ENCODE measurements around the gene NTN5. TPM values are rescaled to one million over a fixed set of nuclear protein-coding genes. Genes with fewer than 3 reads are reported as not detected.

NTN5 gene
- total and polyA plus RNA-seq, 10 of the 15 experiments (the other 5 are each of a cell fraction or from before 2014, with no cell fraction given) = 0.07 to 0.22 TPM; not detected in 8

- TF ChIP-seq SP1 (IDR thresholded peaks at IDR 0.05; ENCODE audit: low read depth, low read length) = peak; percentile 99
- TF ChIP-seq JUND (IDR thresholded peaks at IDR 0.05; ENCODE audit: low read depth, low read length) = no peak
- TF ChIP-seq, protein P1, sequence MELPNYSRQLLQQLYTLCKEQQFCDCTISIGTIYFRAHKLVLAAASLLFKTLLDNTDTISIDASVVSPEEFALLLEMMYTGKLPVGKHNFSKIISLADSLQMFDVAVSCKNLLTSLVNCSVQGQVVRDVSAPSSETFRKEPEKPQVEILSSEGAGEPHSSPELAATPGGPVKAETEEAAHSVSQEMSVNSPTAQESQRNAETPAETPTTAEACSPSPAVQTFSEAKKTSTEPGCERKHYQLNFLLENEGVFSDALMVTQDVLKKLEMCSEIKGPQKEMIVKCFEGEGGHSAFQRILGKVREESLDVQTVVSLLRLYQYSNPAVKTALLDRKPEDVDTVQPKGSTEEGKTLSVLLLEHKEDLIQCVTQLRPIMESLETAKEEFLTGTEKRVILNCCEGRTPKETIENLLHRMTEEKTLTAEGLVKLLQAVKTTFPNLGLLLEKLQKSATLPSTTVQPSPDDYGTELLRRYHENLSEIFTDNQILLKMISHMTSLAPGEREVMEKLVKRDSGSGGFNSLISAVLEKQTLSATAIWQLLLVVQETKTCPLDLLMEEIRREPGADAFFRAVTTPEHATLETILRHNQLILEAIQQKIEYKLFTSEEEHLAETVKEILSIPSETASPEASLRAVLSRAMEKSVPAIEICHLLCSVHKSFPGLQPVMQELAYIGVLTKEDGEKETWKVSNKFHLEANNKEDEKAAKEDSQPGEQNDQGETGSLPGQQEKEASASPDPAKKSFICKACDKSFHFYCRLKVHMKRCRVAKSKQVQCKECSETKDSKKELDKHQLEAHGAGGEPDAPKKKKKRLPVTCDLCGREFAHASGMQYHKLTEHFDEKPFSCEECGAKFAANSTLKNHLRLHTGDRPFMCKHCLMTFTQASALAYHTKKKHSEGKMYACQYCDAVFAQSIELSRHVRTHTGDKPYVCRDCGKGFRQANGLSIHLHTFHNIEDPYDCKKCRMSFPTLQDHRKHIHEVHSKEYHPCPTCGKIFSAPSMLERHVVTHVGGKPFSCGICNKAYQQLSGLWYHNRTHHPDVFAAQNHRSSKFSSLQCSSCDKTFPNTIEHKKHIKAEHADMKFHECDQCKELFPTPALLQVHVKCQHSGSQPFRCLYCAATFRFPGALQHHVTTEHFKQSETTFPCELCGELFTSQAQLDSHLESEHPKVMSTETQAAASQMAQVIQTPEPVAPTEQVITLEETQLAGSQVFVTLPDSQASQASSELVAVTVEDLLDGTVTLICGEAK (IDR thresholded peaks at IDR 0.05; ENCODE audit: borderline replicate concordance) = peak; percentile 62; the same call in 1 of the 2 replicates
- TF ChIP-seq YBX1 (IDR thresholded peaks at IDR 0.05) = no peak
- TF ChIP-seq FOXK2 (IDR thresholded peaks at IDR 0.05) = no peak
- TF ChIP-seq E2F4 (IDR thresholded peaks at IDR 0.05; ENCODE audit: low read depth, low read length) = peak; percentile 100
- TF ChIP-seq, protein P2, sequence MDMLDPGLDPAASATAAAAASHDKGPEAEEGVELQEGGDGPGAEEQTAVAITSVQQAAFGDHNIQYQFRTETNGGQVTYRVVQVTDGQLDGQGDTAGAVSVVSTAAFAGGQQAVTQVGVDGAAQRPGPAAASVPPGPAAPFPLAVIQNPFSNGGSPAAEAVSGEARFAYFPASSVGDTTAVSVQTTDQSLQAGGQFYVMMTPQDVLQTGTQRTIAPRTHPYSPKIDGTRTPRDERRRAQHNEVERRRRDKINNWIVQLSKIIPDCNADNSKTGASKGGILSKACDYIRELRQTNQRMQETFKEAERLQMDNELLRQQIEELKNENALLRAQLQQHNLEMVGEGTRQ (IDR thresholded peaks at IDR 0.05; ENCODE audit: borderline replicate concordance, low read depth, low read length) = peak; percentile 30; the same call in 1 of the 2 replicates
- TF ChIP-seq SRF (IDR thresholded peaks at IDR 0.05; ENCODE audit: low read depth in 2 of 2, low read length in 2 of 2) = 0 out of 4 replicates have a peak, but pooled peaks of 1 of the 2 experiments have one; percentile 26
- TF ChIP-seq WRNIP1 (IDR thresholded peaks at IDR 0.05; ENCODE audit: borderline replicate concordance, low read depth, low read length) = no peak
- no peak for TF ChIP-seq SMC3 (IDR thresholded peaks at IDR 0.05; ENCODE audit: borderline replicate concordance, low read length)
- no peak for TF ChIP-seq CHD1 (IDR thresholded peaks at IDR 0.05; ENCODE audit: low read depth, low read length)
- no peak for TF ChIP-seq KDM1A (IDR thresholded peaks at IDR 0.05; ENCODE audit: borderline replicate concordance)
- TF ChIP-seq E2F8 (IDR thresholded peaks at IDR 0.05; ENCODE audit: low read depth, partially characterized antibody) = no peak
- peak; percentile 73 to 87 for TF ChIP-seq BHLHE40 (IDR thresholded peaks at IDR 0.05; ENCODE audit: borderline replicate concordance in 1 of 2, low read depth in 2 of 2, low read length in 1 of 2)
- TF ChIP-seq TBL1XR1 (IDR thresholded peaks at IDR 0.05; ENCODE audit: low read depth, low read length) = peak; percentile 23; the same call in 1 of the 2 replicates
- TF ChIP-seq, protein P3, sequence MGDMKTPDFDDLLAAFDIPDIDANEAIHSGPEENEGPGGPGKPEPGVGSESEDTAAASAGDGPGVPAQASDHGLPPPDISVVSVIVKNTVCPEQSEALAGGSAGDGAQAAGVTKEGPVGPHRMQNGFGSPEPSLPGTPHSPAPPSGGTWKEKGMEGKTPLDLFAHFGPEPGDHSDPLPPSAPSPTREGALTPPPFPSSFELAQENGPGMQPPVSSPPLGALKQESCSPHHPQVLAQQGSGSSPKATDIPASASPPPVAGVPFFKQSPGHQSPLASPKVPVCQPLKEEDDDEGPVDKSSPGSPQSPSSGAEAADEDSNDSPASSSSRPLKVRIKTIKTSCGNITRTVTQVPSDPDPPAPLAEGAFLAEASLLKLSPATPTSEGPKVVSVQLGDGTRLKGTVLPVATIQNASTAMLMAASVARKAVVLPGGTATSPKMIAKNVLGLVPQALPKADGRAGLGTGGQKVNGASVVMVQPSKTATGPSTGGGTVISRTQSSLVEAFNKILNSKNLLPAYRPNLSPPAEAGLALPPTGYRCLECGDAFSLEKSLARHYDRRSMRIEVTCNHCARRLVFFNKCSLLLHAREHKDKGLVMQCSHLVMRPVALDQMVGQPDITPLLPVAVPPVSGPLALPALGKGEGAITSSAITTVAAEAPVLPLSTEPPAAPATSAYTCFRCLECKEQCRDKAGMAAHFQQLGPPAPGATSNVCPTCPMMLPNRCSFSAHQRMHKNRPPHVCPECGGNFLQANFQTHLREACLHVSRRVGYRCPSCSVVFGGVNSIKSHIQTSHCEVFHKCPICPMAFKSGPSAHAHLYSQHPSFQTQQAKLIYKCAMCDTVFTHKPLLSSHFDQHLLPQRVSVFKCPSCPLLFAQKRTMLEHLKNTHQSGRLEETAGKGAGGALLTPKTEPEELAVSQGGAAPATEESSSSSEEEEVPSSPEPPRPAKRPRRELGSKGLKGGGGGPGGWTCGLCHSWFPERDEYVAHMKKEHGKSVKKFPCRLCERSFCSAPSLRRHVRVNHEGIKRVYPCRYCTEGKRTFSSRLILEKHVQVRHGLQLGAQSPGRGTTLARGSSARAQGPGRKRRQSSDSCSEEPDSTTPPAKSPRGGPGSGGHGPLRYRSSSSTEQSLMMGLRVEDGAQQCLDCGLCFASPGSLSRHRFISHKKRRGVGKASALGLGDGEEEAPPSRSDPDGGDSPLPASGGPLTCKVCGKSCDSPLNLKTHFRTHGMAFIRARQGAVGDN (IDR thresholded peaks at IDR 0.05) = no peak
Observed at GRCh38 chr19:48720613-48721296, 47.9 kb upstream of the NTN5 start (continued).

All from GM12878 (cell line).